ENCODE data around the gene CEP350. TPM values are rescaled to one million over a fixed set of nuclear protein-coding genes. Genes with fewer than 3 reads are reported as not detected.

The CEP350 gene
- polyA plus RNA-seq, 1 of the 3 experiments (the other 2 are of a cell fraction): 2.9 TPM

DNA sequence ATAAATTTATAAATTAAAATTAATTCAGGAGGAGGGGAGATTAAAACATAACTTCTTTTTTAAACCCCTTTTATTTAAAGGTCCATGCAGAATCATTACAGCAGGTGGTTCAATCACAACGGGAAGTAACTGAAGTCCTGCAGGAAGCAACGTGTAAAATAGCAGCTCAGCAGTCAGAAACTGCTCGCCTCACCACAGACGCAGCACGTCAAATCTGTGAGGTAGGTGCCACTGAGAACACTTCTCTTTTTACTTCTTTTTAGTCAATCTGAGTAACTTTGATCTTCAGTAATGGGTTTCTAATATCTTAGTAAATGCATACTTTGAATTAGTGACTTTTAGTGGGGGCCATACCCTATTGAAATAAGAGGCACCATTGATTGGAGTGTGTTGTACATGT lies 87.0 kb downstream of the CEP350 start:
- Histone ChIP-seq H3K27me3 (ENCODE audit: insufficient read depth) (no peaks in the 10 kb centered on the region), H3K9me2 (no peaks in the 10 kb centered on the region), H4K20me1 (ENCODE audit: insufficient read depth) (no peaks in the 10 kb centered on the region), H3K9me3 (no peaks in the 10 kb centered on the region), H2AFZ (ENCODE audit: low read depth) (no peak overlapping the region), H3K9ac (no peak overlapping the region), H3K4me2 (no peak overlapping the region), H3K27ac (ENCODE audit: low read depth in 2 of 2, low read length in 1 of 2) (no peak overlapping the region), H3K4me1 (ENCODE audit: control insufficient read depth in 1 of 2, insufficient read depth in 2 of 2, low read depth in 1 of 2, low read length in 1 of 2) (no peaks in the 10 kb centered on the region), H3K36me3 (replicated peaks in 1 of 2; ENCODE audit: control insufficient read depth in 1 of 2, insufficient read depth in 2 of 2, low read length in 1 of 2) (peaks cover 57 to 59% of the 10 kb centered on the region in 2 experiments), H3F3A (replicated peaks; ENCODE audit: insufficient read depth) (no peaks in the 10 kb centered on the region), H3K4me3 (ENCODE audit: low read depth in 2 of 2, low read length in 1 of 2) (no peak overlapping the region), H3K79me2 (ENCODE audit: insufficient read depth) (no peaks in the 10 kb centered on the region)
- TF ChIP-seq FOSL2 (IDR thresholded peaks at IDR 0.05; ENCODE audit: borderline replicate concordance, low read depth) (no peak), RAD21 (IDR thresholded peaks at IDR 0.05; ENCODE audit: low read length) (no peak), POLR2AphosphoS5 (IDR thresholded peaks at IDR 0.05; ENCODE audit: low read depth, low read length) (no peak), SMC3 (IDR thresholded peaks at IDR 0.05; ENCODE audit: low read depth, low read length) (no peak), TCF12 (IDR thresholded peaks at IDR 0.05) (no peak), EZH2phosphoT487 (IDR thresholded peaks at IDR 0.05; ENCODE audit: borderline replicate concordance, low read depth) (no peak), SIN3A (IDR thresholded peaks at IDR 0.05; ENCODE audit: borderline replicate concordance, low read depth, low read length) (no peak), ELF1 (IDR thresholded peaks at IDR 0.05) (no peak), JUND (IDR thresholded peaks at IDR 0.05) (no peak)
- TF ChIP-seq, protein P1, sequence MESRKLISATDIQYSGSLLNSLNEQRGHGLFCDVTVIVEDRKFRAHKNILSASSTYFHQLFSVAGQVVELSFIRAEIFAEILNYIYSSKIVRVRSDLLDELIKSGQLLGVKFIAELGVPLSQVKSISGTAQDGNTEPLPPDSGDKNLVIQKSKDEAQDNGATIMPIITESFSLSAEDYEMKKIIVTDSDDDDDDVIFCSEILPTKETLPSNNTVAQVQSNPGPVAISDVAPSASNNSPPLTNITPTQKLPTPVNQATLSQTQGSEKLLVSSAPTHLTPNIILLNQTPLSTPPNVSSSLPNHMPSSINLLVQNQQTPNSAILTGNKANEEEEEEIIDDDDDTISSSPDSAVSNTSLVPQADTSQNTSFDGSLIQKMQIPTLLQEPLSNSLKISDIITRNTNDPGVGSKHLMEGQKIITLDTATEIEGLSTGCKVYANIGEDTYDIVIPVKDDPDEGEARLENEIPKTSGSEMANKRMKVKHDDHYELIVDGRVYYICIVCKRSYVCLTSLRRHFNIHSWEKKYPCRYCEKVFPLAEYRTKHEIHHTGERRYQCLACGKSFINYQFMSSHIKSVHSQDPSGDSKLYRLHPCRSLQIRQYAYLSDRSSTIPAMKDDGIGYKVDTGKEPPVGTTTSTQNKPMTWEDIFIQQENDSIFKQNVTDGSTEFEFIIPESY (IDR thresholded peaks at IDR 0.05; ENCODE audit: borderline replicate concordance, low read depth): no peak
- TF ChIP-seq, protein P2, sequence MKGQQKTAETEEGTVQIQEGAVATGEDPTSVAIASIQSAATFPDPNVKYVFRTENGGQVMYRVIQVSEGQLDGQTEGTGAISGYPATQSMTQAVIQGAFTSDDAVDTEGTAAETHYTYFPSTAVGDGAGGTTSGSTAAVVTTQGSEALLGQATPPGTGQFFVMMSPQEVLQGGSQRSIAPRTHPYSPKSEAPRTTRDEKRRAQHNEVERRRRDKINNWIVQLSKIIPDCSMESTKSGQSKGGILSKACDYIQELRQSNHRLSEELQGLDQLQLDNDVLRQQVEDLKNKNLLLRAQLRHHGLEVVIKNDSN (IDR thresholded peaks at IDR 0.05; ENCODE audit: borderline replicate concordance, low read depth): no peak
- TF ChIP-seq, protein P3, sequence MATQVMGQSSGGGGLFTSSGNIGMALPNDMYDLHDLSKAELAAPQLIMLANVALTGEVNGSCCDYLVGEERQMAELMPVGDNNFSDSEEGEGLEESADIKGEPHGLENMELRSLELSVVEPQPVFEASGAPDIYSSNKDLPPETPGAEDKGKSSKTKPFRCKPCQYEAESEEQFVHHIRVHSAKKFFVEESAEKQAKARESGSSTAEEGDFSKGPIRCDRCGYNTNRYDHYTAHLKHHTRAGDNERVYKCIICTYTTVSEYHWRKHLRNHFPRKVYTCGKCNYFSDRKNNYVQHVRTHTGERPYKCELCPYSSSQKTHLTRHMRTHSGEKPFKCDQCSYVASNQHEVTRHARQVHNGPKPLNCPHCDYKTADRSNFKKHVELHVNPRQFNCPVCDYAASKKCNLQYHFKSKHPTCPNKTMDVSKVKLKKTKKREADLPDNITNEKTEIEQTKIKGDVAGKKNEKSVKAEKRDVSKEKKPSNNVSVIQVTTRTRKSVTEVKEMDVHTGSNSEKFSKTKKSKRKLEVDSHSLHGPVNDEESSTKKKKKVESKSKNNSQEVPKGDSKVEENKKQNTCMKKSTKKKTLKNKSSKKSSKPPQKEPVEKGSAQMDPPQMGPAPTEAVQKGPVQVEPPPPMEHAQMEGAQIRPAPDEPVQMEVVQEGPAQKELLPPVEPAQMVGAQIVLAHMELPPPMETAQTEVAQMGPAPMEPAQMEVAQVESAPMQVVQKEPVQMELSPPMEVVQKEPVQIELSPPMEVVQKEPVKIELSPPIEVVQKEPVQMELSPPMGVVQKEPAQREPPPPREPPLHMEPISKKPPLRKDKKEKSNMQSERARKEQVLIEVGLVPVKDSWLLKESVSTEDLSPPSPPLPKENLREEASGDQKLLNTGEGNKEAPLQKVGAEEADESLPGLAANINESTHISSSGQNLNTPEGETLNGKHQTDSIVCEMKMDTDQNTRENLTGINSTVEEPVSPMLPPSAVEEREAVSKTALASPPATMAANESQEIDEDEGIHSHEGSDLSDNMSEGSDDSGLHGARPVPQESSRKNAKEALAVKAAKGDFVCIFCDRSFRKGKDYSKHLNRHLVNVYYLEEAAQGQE (IDR thresholded peaks at IDR 0.05; ENCODE audit: low read depth, low read length): no peak
- ChIA-PET POLR2A (no interaction called here), CTCF (interaction anchor here (1.1 kb wide), 1 partner anchor 10 kb away, joined by 3 read pairs; no protein-coding TSS in a partner anchor)
- no peak for DNase-seq
- WGBS (ENCODE audit: low lambda C conversion rate): 98% methylated on average over 5 of the region's 5 CpGs

Measured in SK-N-SH (cell line).